OCI-LY1 (cell line): ENCODE results near the gene ARMC6.

ENCODE experiments used
- H2AFZ ChIP-seq: fragments of 200-600 bp; sonication (generic), shearing (Covaris generic); 2 replicates; pipeline ENCODE4 v1.6.0; 2014; ENCODE audit warnings: antibody characterized with exemption, mild to moderate bottlenecking, low read length
- H3F3A ChIP-seq: fragments of 200-600 bp; sonication (generic), shearing (Covaris generic); 2 replicates; pipeline ENCODE4 v1.6.0; 2014; ENCODE audit warnings: mild to moderate bottlenecking, antibody characterized with exemption, low read length, moderate library complexity; ENCODE audit not compliant: insufficient read depth
- H3K27ac ChIP-seq: fragments of 200-600 bp; sonication (generic); 2 replicates; pipeline ENCODE4 v1.5.1; 2014; ENCODE audit warnings: low read length, mixed run types, mild to moderate bottlenecking, low read depth; ENCODE audit not compliant: poor library complexity, severe bottlenecking
- H3K27me3 ChIP-seq: fragments of 200-600 bp; sonication (generic); 2 replicates; pipeline ENCODE4 v1.6.0; 2014; ENCODE audit warnings: antibody characterized with exemption, mild to moderate bottlenecking, low read length, moderate library complexity; ENCODE audit not compliant: insufficient read depth
- H3K36me3 ChIP-seq: fragments of 200-600 bp; sonication (generic); 2 replicates; pipeline ENCODE4 v1.6.1; 2014; ENCODE audit warnings: mild to moderate bottlenecking, antibody characterized with exemption, low read length, moderate library complexity, mixed read lengths; ENCODE audit not compliant: insufficient read depth
- H3K4me1 ChIP-seq: fragments of 200-600 bp; sonication (generic); 2 replicates; pipeline ENCODE4 v1.5.1; 2014; ENCODE audit warnings: mild to moderate bottlenecking, low read length, moderate library complexity; ENCODE audit not compliant: insufficient read depth, severe bottlenecking
- H3K4me2 ChIP-seq: fragments of 200-600 bp; sonication (generic), shearing (Covaris generic); 2 replicates; pipeline ENCODE4 v1.6.1; 2014; ENCODE audit warnings: low read length
- H3K4me3 ChIP-seq: fragments of 200-600 bp; sonication (generic); 2 replicates; pipeline ENCODE4 v1.5.1; 2014; ENCODE audit warnings: low read length, low read depth, mild to moderate bottlenecking, mixed read lengths; ENCODE audit not compliant: poor library complexity, severe bottlenecking
- H3K79me2 ChIP-seq: fragments of 200-600 bp; shearing (Covaris generic); 2 replicates; pipeline ENCODE4 v1.6.1; 2016; ENCODE audit warnings: mixed run types, low read length, mixed read lengths; ENCODE audit not compliant: insufficient read depth
- H3K9ac ChIP-seq: fragments of 200-600 bp; sonication (generic), shearing (Covaris generic); 2 replicates; pipeline ENCODE4 v1.6.1; 2014; ENCODE audit warnings: mild to moderate bottlenecking, low read length, mixed read lengths
- H3K9me2 ChIP-seq: fragments of 200-600 bp; sonication (generic), shearing (Covaris generic); 2 replicates; pipeline ENCODE4 v1.6.1; 2014; ENCODE audit warnings: low read depth, mild to moderate bottlenecking, low read length, mixed read lengths
- H3K9me3 ChIP-seq: fragments of 200-600 bp; shearing (Covaris generic); 2 replicates; pipeline ENCODE4 v1.6.1; 2014; ENCODE audit warnings: low read length, mixed read lengths
- H4K20me1 ChIP-seq: fragments of 200-600 bp; sonication (generic), shearing (Covaris generic); 2 replicates; pipeline ENCODE4 v1.6.0; 2016; ENCODE audit warnings: mild to moderate bottlenecking, low read length; ENCODE audit not compliant: insufficient read depth
- EZH2 ChIP-seq: fragments of 200-600 bp; sonication (generic), shearing (Covaris generic); IDR thresholded peaks from 2 replicates; pipeline ENCODE4 v1.8.0; 2017; ENCODE audit warnings: borderline replicate concordance, mixed run types, mild to moderate bottlenecking, antibody characterized with exemption, low read length, moderate library complexity, mixed read lengths
- TF ChIP-seq, protein P1 (sequence below): fragments of 200-600 bp; sonication (generic), shearing (Covaris generic); IDR thresholded peaks from 2 replicates; pipeline ENCODE4 v1.5.1; 2017; ENCODE audit warnings: mild to moderate bottlenecking, antibody characterized with exemption, low read length, moderate library complexity, mixed read lengths

The ARMC6 gene

DNA sequence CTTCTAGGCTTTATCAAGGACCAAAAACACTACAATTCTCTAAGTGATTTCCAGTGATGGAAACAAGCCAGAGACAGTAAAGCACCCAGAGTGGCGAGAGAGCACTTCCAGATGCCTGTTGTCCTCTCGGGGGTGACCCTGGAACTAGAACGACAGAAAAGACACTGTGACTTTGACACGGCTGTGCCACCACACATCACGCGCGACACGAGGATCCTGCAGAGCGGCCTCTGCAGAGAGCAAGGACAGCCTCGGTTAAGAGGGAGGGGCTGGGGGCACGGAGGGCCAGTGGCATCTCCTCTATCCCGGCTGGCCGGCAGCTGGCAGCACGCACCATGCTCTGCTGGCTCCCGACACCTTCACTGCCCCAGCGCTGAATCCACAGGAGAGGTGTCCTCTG, 42.4 kb upstream of the ARMC6 start:
- H3K4me2 ChIP-seq, result no peak overlapping the region
- H3K9ac ChIP-seq, result no peak overlapping the region
- no peak overlapping the region for H3K27ac ChIP-seq
- TF ChIP-seq, protein P1, sequence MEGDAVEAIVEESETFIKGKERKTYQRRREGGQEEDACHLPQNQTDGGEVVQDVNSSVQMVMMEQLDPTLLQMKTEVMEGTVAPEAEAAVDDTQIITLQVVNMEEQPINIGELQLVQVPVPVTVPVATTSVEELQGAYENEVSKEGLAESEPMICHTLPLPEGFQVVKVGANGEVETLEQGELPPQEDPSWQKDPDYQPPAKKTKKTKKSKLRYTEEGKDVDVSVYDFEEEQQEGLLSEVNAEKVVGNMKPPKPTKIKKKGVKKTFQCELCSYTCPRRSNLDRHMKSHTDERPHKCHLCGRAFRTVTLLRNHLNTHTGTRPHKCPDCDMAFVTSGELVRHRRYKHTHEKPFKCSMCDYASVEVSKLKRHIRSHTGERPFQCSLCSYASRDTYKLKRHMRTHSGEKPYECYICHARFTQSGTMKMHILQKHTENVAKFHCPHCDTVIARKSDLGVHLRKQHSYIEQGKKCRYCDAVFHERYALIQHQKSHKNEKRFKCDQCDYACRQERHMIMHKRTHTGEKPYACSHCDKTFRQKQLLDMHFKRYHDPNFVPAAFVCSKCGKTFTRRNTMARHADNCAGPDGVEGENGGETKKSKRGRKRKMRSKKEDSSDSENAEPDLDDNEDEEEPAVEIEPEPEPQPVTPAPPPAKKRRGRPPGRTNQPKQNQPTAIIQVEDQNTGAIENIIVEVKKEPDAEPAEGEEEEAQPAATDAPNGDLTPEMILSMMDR, result no peak
- H3K27me3 ChIP-seq, result no peaks in the 10 kb centered on the region; the same call in 1 of the 2 replicates
- no peaks in the 10 kb centered on the region for H3F3A ChIP-seq
- H3K4me1 ChIP-seq, result no peaks in the 10 kb centered on the region
- no peaks in the 10 kb centered on the region for H3K9me3 ChIP-seq
- H4K20me1 ChIP-seq, result no peaks in the 10 kb centered on the region
- H3K9me2 ChIP-seq, result no peaks in the 10 kb centered on the region
- no peak overlapping the region for H3K4me3 ChIP-seq
- H2AFZ ChIP-seq, result no peak overlapping the region
- H3K79me2 ChIP-seq, result no peaks in the 10 kb centered on the region
- peaks cover 47% of the 10 kb centered on the region for H3K36me3 ChIP-seq

DNA sequence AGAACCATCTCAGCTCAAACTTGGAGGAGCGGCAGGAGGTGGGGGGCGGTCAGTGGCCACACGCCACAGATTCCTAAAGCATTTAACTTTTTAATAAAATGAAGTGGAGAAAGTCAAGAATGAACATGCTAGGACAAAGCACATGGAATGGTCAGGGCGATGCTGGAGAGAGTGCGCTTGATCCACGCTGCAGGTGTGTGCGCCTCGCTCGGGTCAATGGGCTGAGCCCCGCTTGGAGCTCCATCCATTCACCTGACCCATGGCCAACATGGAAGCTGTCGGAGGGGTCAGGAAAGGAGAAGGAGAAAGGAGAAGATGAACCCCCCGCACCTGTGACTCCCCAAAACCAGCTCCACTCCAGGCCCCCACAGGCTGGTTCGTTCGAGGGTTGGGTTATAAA, 41.9 kb upstream of the ARMC6 start:
- Histone ChIP-seq H3K27ac (no peak overlapping the region), H3K27me3 (no peaks in the 10 kb centered on the region; the same call in 1 of the 2 replicates), H3F3A (no peaks in the 10 kb centered on the region), H3K36me3 (peaks cover 50% of the 10 kb centered on the region), H3K4me3 (no peak overlapping the region), H4K20me1 (no peaks in the 10 kb centered on the region), H3K4me2 (no peak overlapping the region), H3K9me3 (no peaks in the 10 kb centered on the region), H3K4me1 (no peaks in the 10 kb centered on the region), H3K79me2 (no peaks in the 10 kb centered on the region), H3K9ac (no peak overlapping the region), H2AFZ (no peak overlapping the region), H3K9me2 (no peaks in the 10 kb centered on the region)
- TF ChIP-seq, protein P1, result no peak
- TF ChIP-seq EZH2, result no peak

DNA sequence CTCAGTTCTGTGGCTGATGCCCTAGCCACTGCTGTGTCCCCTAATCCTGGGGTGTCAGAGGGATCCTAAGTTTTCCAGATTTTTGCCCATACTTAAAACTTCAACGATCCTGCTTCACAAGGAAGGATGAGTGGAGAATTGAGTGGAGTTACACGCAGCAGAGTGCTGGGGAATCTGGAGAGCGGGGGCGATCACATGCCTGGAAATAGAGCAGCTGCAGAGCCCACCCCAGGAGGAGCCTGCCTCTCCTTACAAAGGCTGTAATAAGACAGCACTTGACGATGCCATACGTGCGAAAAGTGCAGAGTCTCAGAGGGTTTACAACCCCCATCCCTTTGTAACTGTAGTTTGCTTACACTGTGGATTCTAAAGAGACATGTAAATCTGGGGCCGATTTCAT, 40.7 kb upstream of the ARMC6 start:
- Histone ChIP-seq H3K4me2 (no peak overlapping the region), H3K9ac (no peak overlapping the region), H3K79me2 (no peaks in the 10 kb centered on the region), H3K36me3 (peaks cover 56% of the 10 kb centered on the region), H3K9me2 (no peaks in the 10 kb centered on the region), H3K4me3 (no peak overlapping the region), H3K9me3 (no peaks in the 10 kb centered on the region), H2AFZ (no peak overlapping the region), H3F3A (no peaks in the 10 kb centered on the region), H4K20me1 (no peaks in the 10 kb centered on the region), H3K4me1 (no peaks in the 10 kb centered on the region), H3K27me3 (no peaks in the 10 kb centered on the region; the same call in 1 of the 2 replicates), H3K27ac (no peak overlapping the region)
- no peak for TF ChIP-seq EZH2
- TF ChIP-seq, protein P1, result no peak
